HepG2 (cell line): ENCODE measurements around the gene MIA2. TPM values are rescaled to one million over a fixed set of nuclear protein-coding genes. Genes with fewer than 3 reads are reported as not detected.

Experiments
- CCDC6 ChIP-seq: sonication (generic); formaldehyde crosslinking; IDR thresholded peaks from 2 replicates; pipeline ENCODE4 v1.8.1; 2022; ENCODE audit warnings: mild to moderate bottlenecking, missing genetic modification reagents, moderate library complexity
- CHD2 ChIP-seq: IDR thresholded peaks from 2 replicates; pipeline ENCODE4 v1.6.1; 2011; ENCODE audit warnings: low read depth, low read length, improper control_type of control experiment
- GATAD1 ChIP-seq: IDR thresholded peaks from 2 replicates; pipeline ENCODE4 v1.6.1; 2016; ENCODE audit warnings: missing genetic modification reagents, missing compliant biosample characterization
- HDAC6 ChIP-seq: fragments of 200-600 bp; sonication (generic); IDR thresholded peaks from 2 replicates; pipeline ENCODE4 v1.7.0; 2017; ENCODE audit warnings: mild to moderate bottlenecking, antibody characterized with exemption, low read length, low read depth
- KDM4B ChIP-seq: sonication (generic); formaldehyde crosslinking; IDR thresholded peaks from 2 replicates; pipeline ENCODE4 v1.4.0; 2020; ENCODE audit warnings: missing genetic modification reagents
- KDM6A ChIP-seq: IDR thresholded peaks from 2 replicates; pipeline ENCODE4 v1.6.1; 2016; ENCODE audit warnings: low read depth
- NFYC ChIP-seq: IDR thresholded peaks from 2 replicates; pipeline ENCODE4 v1.6.1; 2016; ENCODE audit warnings: missing genetic modification reagents, missing compliant biosample characterization
- RFXAP ChIP-seq: sonication (generic); formaldehyde crosslinking; IDR thresholded peaks from 2 replicates; pipeline ENCODE4 v1.4.0; 2020; ENCODE audit warnings: missing genetic modification reagents, borderline replicate concordance
- RXRB ChIP-seq: IDR thresholded peaks from 2 replicates; pipeline ENCODE4 v1.6.1; 2016; ENCODE audit warnings: borderline replicate concordance, missing genetic modification reagents, missing compliant biosample characterization
- SRSF9 ChIP-seq: fragments of 200-400 bp; formaldehyde crosslinking; IDR thresholded peaks from 2 replicates; pipeline ENCODE4 v1.6.1; 2018; ENCODE audit warnings: borderline replicate concordance, mild to moderate bottlenecking, low read depth, low read length; ENCODE audit not compliant: insufficient read depth, poor library complexity, severe bottlenecking
- STAG1 ChIP-seq: sonication (generic); formaldehyde crosslinking; IDR thresholded peaks from 2 replicates; pipeline ENCODE4 v1.4.0; 2020; ENCODE audit warnings: missing genetic modification reagents
- TBX2 ChIP-seq: sonication (generic); formaldehyde crosslinking; IDR thresholded peaks from 2 replicates; pipeline ENCODE4 v1.5.0; 2020; ENCODE audit warnings: missing genetic modification reagents, mild to moderate bottlenecking, borderline replicate concordance
- XRCC5 ChIP-seq: fragments of 200-400 bp; formaldehyde crosslinking; optimal IDR thresholded peaks from 2 replicates; pipeline ENCODE3; 2017; ENCODE audit warnings: mild to moderate bottlenecking, low read length
- ZFP82 ChIP-seq: sonication (generic); formaldehyde crosslinking; IDR thresholded peaks from 2 replicates; pipeline ENCODE4 v1.5.1; 2020; ENCODE audit warnings: mild to moderate bottlenecking, missing genetic modification reagents, borderline replicate concordance
- ZNF225 ChIP-seq: sonication (generic); formaldehyde crosslinking; IDR thresholded peaks from 2 replicates; pipeline ENCODE4 v1.4.0; 2020; ENCODE audit warnings: mild to moderate bottlenecking, missing genetic modification reagents
- ZNF251 ChIP-seq: sonication (generic); formaldehyde crosslinking; IDR thresholded peaks from 2 replicates; pipeline ENCODE4 v1.9.0; 2021; ENCODE audit warnings: mild to moderate bottlenecking, missing genetic modification reagents
- ZNF331 ChIP-seq: sonication (generic); formaldehyde crosslinking; IDR thresholded peaks from 2 replicates; pipeline ENCODE4 v1.4.0; 2020; ENCODE audit warnings: missing genetic modification reagents
- ZNF616 ChIP-seq: sonication (generic); formaldehyde crosslinking; IDR thresholded peaks from 2 replicates; pipeline ENCODE4 v1.5.0; 2020; ENCODE audit warnings: low read depth, mild to moderate bottlenecking, missing genetic modification reagents
- ZNF703 ChIP-seq: sonication (generic); formaldehyde crosslinking; IDR thresholded peaks from 2 replicates; pipeline ENCODE4 v1.5.1; 2020; ENCODE audit warnings: missing genetic modification reagents, mild to moderate bottlenecking, moderate library complexity, borderline replicate concordance
- ZNF878 ChIP-seq: sonication (generic); formaldehyde crosslinking; IDR thresholded peaks from 2 replicates; pipeline ENCODE4 v1.8.1; 2023; ENCODE audit warnings: mild to moderate bottlenecking, missing genetic modification reagents, moderate library complexity
- ZNF891 ChIP-seq: sonication (generic); formaldehyde crosslinking; IDR thresholded peaks from 2 replicates; pipeline ENCODE4 v1.5.0; 2020; ENCODE audit warnings: mild to moderate bottlenecking, missing genetic modification reagents
- polyA plus RNA-seq, 8 experiments: library from polyadenylated mRNA; depleted of rRNA in 3 of 8; stranded (reverse) in 7 of 8; unstranded in 1 of 8; fragments of >200 nt; fragmentation: Illumina TruSeq in 4 of 8; extraction: Trizol in 4 of 8; gene quantifications; 2 replicates each; pipeline versions ENCODE4 v1.2.1 to v1.2.3, GENCODE V29; 2011 to 2016; ENCODE audit warnings: low read depth in 4 of 8, missing spikeins in 1 of 8, mixed read lengths in 1 of 8; ENCODE audit not compliant: insufficient read depth in 1 of 8
- total RNA-seq, 5 experiments: library from RNA; depleted of rRNA; stranded (reverse); fragments of >200 nt; fragmentation: Illumina TruSeq; extraction: Trizol; gene quantifications; 2 replicates each; pipeline ENCODE4 v1.2.3, GENCODE V29; 2016; ENCODE audit warnings: low read depth in 1 of 5
- TF ChIP-seq, protein P1 (sequence below): IDR thresholded peaks from 2 replicates; pipeline ENCODE4 v1.6.1; 2016; ENCODE audit warnings: missing compliant biosample characterization, missing genetic modification reagents, borderline replicate concordance
- TF ChIP-seq, protein P2 (sequence below), 2 experiments: sonication (generic) in 1 of 2; formaldehyde crosslinking in 1 of 2; IDR thresholded peaks; 2 replicates each; pipeline versions ENCODE4 v1.5.1 to v1.6.1; 2011 to 2020; ENCODE audit warnings: borderline replicate concordance in 1 of 2, low read depth in 1 of 2, low read length in 1 of 2, mild to moderate bottlenecking in 1 of 2, missing genetic modification reagents in 1 of 2, moderate library complexity in 1 of 2
- TF ChIP-seq, protein P3 (sequence below): sonication (generic); formaldehyde crosslinking; conservative IDR thresholded peaks from 2 replicates; pipeline ENCODE4 v1.4.0; 2020; ENCODE audit warnings: missing genetic modification reagents

Gene MIA2
- total and polyA plus RNA-seq, 2 of the 13 experiments (the other 11 are each of a cell fraction or from before 2014, with no cell fraction given) = 134 to 158 TPM

DNA sequence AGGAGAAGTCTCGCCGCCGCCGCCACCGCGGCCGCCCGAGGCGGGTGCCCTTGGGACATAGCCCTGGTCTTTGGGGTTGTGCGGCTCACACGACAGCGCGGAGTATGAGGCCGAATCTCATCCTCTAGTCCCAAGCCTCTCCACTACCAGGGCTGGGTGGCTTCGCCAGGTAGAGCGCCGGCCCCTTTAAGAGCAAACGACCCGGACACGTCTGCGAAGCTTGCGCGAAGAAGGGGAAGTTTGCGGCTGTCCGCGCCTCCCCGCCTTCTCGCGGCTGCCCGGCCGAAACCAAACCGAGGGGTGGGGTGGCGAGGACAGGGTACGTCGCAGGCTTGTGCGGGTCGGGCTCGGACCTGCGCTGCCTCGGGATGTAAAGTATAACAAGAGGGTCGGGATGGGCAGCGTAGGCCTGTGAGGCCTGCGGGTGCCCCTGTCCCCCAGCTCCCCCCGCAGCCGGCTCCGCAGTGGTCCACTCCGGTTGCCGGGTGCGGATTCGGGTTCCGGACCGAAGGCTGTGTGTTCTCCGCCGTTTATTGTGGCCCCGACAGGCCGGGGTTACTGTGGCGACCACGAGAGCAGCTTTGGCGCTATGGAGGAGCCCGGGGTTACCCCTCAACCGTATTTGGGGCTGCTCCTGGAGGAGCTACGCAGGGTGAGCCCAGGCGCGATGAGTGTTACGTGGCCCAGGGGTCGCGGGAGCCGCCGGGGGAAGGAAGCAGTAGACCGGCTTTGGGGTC lies 33.3 kb downstream of the MIA2 start (continued):
- TF ChIP-seq, protein P1, sequence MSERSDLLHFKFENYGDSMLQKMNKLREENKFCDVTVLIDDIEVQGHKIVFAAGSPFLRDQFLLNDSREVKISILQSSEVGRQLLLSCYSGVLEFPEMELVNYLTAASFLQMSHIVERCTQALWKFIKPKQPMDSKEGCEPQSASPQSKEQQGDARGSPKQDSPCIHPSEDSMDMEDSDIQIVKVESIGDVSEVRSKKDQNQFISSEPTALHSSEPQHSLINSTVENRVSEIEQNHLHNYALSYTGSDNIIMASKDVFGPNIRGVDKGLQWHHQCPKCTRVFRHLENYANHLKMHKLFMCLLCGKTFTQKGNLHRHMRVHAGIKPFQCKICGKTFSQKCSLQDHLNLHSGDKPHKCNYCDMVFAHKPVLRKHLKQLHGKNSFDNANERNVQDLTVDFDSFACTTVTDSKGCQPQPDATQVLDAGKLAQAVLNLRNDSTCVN (CRISPR knock-in tag) = peak; percentile 1; the same call in 1 of the 2 replicates
- TF ChIP-seq HDAC6 (no peak), CCDC6 (peak; percentile 80), SRSF9 (no peak), ZNF225 (peak; percentile 91), CHD2 (no peak), ZNF878 (CRISPR knock-in tag) (peak; percentile 85), STAG1 (CRISPR knock-in tag) (no peak), ZNF891 (peak; percentile 98), ZFP82 (CRISPR knock-in tag) (peak; percentile 82), KDM4B (peak; percentile 92; the same call in 1 of the 2 replicates), KDM6A (peak; percentile 65), XRCC5 (peak; percentile 77), NFYC (CRISPR knock-in tag) (0 out of 2 replicates have a peak, but pooled peaks have one; percentile 48), GATAD1 (CRISPR knock-in tag) (peak; percentile 75), ZNF251 (no peak; the same call in none of the 2 replicates), RXRB (peak; percentile 69), ZNF616 (CRISPR knock-in tag) (peak; percentile 18), ZNF703 (CRISPR knock-in tag) (peak; percentile 10; the same call in 1 of the 2 replicates), TBX2 (CRISPR knock-in tag) (peak; percentile 36), RFXAP (CRISPR knock-in tag) (peak; percentile 91; the same call in 1 of the 2 replicates), ZNF331 (peak; percentile 88)
- TF ChIP-seq, protein P2, sequence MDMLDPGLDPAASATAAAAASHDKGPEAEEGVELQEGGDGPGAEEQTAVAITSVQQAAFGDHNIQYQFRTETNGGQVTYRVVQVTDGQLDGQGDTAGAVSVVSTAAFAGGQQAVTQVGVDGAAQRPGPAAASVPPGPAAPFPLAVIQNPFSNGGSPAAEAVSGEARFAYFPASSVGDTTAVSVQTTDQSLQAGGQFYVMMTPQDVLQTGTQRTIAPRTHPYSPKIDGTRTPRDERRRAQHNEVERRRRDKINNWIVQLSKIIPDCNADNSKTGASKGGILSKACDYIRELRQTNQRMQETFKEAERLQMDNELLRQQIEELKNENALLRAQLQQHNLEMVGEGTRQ (IDR thresholded peaks at IDR 0.05; ENCODE audit: low read depth, low read length) = no peak
- TF ChIP-seq, protein P2 (CRISPR knock-in tag; IDR thresholded peaks at IDR 0.05; ENCODE audit: borderline replicate concordance) = no peak; the same call in 1 of the 2 replicates
- TF ChIP-seq, protein P3, sequence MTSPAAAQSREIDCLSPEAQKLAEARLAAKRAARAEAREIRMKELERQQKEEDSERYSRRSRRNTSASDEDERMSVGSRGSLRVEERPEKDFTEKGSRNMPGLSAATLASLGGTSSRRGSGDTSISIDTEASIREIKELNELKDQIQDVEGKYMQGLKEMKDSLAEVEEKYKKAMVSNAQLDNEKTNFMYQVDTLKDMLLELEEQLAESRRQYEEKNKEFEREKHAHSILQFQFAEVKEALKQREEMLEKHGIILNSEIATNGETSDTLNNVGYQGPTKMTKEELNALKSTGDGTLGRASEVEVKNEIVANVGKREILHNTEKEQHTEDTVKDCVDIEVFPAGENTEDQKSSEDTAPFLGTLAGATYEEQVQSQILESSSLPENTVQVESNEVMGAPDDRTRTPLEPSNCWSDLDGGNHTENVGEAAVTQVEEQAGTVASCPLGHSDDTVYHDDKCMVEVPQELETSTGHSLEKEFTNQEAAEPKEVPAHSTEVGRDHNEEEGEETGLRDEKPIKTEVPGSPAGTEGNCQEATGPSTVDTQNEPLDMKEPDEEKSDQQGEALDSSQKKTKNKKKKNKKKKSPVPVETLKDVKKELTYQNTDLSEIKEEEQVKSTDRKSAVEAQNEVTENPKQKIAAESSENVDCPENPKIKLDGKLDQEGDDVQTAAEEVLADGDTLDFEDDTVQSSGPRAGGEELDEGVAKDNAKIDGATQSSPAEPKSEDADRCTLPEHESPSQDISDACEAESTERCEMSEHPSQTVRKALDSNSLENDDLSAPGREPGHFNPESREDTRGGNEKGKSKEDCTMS (CRISPR knock-in tag) = peak; percentile 49; the same call in 1 of the 2 replicates
